Natural killer cell (primary cell): ENCODE results near the gene PCDH9. TPM values are rescaled to one million over a fixed set of nuclear protein-coding genes. Genes with fewer than 3 reads are reported as not detected.

Experiments
- ATAC-seq, 3 donors: fragments of 150-1000 bp in 2 of 3; fragments of 200-7000 bp in 1 of 3; cut with Tn5 transposase; 1 replicate in 1 of 3; 2 replicates in 2 of 3; pipeline ENCODE4 v1.10.0; 2021; ENCODE audit warnings: mild to moderate bottlenecking in 2 of 3, moderate library complexity in 2 of 3
- DNase-seq, 2 donors: peaks; one replicate each; pipeline versions ENCODE4 v3.0.0 to v3.0.0-alpha.2; 2013 to 2021; ENCODE audit warnings: mixed read lengths in 1 of 2
- H3K27ac ChIP-seq: one replicate; pipeline ENCODE4 v1.5.1; 2013; ENCODE audit warnings: mild to moderate bottlenecking, low read length
- H3K27me3 ChIP-seq: one replicate; pipeline ENCODE4 v1.6.1; 2013; ENCODE audit warnings: low read length; ENCODE audit not compliant: control insufficient read depth, insufficient read depth
- H3K36me3 ChIP-seq: one replicate; pipeline ENCODE4 v1.6.1; 2013; ENCODE audit warnings: low read length; ENCODE audit not compliant: control insufficient read depth, insufficient read depth
- H3K4me1 ChIP-seq: one replicate; pipeline ENCODE4 v1.6.1; 2013; ENCODE audit warnings: low read length; ENCODE audit not compliant: control insufficient read depth, insufficient read depth
- H3K4me3 ChIP-seq: one replicate; pipeline ENCODE4 v1.5.1; 2013; ENCODE audit warnings: low read length
- H3K9me3 ChIP-seq: one replicate; pipeline ENCODE4 v1.6.1; 2013; ENCODE audit warnings: low read length; ENCODE audit not compliant: control insufficient read depth, insufficient read depth
- H3K27ac Mint-ChIP-seq, 2 donors: one replicate each; pipeline ENCODE4 v1.8.0; 2022; ENCODE audit warnings: mild to moderate bottlenecking in 2 of 2, mixed read lengths in 2 of 2, moderate library complexity in 1 of 2
- H3K27me3 Mint-ChIP-seq, 2 donors: one replicate each; pipeline ENCODE4 v1.8.0; 2022; ENCODE audit warnings: low read depth in 2 of 2, mixed read lengths in 2 of 2
- H3K36me3 Mint-ChIP-seq: one replicate; pipeline ENCODE4 v1.8.0; 2022; ENCODE audit warnings: mixed read lengths
- H3K4me1 Mint-ChIP-seq, 2 donors: one replicate each; pipeline ENCODE4 v1.8.0; 2022; ENCODE audit warnings: mixed read lengths in 2 of 2
- H3K4me3 Mint-ChIP-seq: one replicate; pipeline ENCODE4 v1.8.0; 2022; ENCODE audit warnings: mild to moderate bottlenecking, moderate library complexity, mixed read lengths
- H3K9me3 Mint-ChIP-seq, 2 donors: one replicate each; pipeline ENCODE4 v1.8.0; 2022; ENCODE audit warnings: mixed read lengths in 2 of 2
- WGBS: methylation state at CpG from one replicate; pipeline ENCODE4 v1.1.7; 2013; ENCODE audit warnings: missing lambda C conversion rate; ENCODE audit not compliant: insufficient coverage; 5-methylcytosine and 5-hydroxymethylcytosine counted together
- intact Hi-C: fragments of 100-400 bp; cut with micrococcal nuclease; formaldehyde crosslinking; loops from one replicate; pipeline ENCODE4 v1.14.2; 2022
- total RNA-seq, 4 donors: library from RNA; stranded (reverse); fragments of 120-200 nt in 1 of 4; gene quantifications; one replicate each; pipeline versions ENCODE4 v1.2.3 to v1.2.4, GENCODE V29; 2013 to 2022
- TF ChIP-seq, protein P1 (sequence below): fragments of 200-600 bp; IDR thresholded peaks from one replicate; pipeline ENCODE4 v1.8.0; 2022; ENCODE audit warnings: antibody characterized with exemption

Gene PCDH9
- total RNA-seq, 3 donors from 2014 or later (not counting 1 experiment from before 2014, with no cell fraction given), result 0.43 to 1.5 (median 0.68) TPM

- 91% methylated on average over 6 of the region's 6 CpGs for WGBS
- no peak for DNase-seq
- Histone ChIP-seq H3K9me3 (no peaks in the 10 kb centered on the region), H3K27ac (no peak overlapping the region), H3K4me1 (no peaks in the 10 kb centered on the region), H3K4me3 (no peak overlapping the region), H3K36me3 (no peaks in the 10 kb centered on the region), H3K27me3 (no peaks in the 10 kb centered on the region)
- ATAC-seq, result no peak
- Mint-ChIP-seq H3K4me3 (no peak overlapping the region), H3K27ac (no peak overlapping the region), H3K27me3 (no peaks in the 10 kb centered on the region), H3K36me3 (no peaks in the 10 kb centered on the region), H3K4me1 (no peaks in the 10 kb centered on the region), H3K9me3 (peaks cover 0 to 2% of the 10 kb centered on the region in 2 donors)
- intact Hi-C loops, result no loop called here
- TF ChIP-seq, protein P1, sequence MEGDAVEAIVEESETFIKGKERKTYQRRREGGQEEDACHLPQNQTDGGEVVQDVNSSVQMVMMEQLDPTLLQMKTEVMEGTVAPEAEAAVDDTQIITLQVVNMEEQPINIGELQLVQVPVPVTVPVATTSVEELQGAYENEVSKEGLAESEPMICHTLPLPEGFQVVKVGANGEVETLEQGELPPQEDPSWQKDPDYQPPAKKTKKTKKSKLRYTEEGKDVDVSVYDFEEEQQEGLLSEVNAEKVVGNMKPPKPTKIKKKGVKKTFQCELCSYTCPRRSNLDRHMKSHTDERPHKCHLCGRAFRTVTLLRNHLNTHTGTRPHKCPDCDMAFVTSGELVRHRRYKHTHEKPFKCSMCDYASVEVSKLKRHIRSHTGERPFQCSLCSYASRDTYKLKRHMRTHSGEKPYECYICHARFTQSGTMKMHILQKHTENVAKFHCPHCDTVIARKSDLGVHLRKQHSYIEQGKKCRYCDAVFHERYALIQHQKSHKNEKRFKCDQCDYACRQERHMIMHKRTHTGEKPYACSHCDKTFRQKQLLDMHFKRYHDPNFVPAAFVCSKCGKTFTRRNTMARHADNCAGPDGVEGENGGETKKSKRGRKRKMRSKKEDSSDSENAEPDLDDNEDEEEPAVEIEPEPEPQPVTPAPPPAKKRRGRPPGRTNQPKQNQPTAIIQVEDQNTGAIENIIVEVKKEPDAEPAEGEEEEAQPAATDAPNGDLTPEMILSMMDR, result no peak
Observed at GRCh38 chr13:66345518-66345810, 884.7 kb downstream of the PCDH9 start.

DNA sequence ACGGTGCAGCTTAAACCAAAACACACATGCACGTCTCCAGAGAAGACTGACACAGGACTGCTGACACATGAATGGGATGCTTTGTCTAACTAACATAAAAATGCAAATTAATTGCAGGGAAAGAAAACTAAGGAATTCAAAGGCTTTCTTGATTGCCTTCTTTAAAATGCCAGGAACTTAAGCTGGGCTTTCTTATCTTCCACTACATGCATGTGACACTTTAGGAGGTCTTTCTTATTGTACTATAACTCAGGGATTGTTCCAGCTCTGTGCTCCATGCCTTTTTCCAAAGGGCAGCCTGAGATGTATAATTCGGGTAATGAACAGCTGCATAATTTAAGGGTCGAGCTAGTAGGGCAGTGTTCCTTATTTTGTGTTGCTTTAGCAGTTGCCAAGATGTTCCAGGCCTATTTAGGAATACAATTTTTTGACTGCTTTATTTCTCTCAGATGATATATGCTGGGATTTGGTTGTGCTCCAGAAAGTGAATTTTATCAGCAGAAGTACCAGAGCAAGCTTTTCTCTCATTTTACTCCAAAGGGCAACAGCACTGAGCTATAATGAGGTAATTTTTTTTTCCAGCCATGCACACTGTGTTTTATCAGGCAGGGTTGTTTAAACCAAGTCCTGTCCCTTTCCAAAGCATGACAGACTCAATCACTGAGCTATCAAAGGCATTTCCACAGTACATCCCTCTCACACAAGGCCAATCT lies 885.2 kb downstream of the PCDH9 start:
- peaks cover 0 to 2% of the 10 kb centered on the region in 2 donors for H3K9me3 Mint-ChIP-seq
- no peaks in the 10 kb centered on the region for H3K36me3 ChIP-seq
- TF ChIP-seq, protein P1, result no peak
- no peaks in the 10 kb centered on the region for H3K27me3 ChIP-seq
- no peak overlapping the region for H3K4me3 Mint-ChIP-seq
- DNase-seq, result no peak
- no peaks in the 10 kb centered on the region for H3K9me3 ChIP-seq
- no peak overlapping the region for H3K4me3 ChIP-seq
- H3K36me3 Mint-ChIP-seq, result no peaks in the 10 kb centered on the region
- H3K27ac Mint-ChIP-seq, result no peak overlapping the region
- no peaks in the 10 kb centered on the region for H3K27me3 Mint-ChIP-seq
- H3K27ac ChIP-seq, result no peak overlapping the region
- 86% methylated on average over 4 of the region's 4 CpGs for WGBS
- intact Hi-C loops, result no loop called here
- ATAC-seq, result no peak
- H3K4me1 ChIP-seq, result no peaks in the 10 kb centered on the region
- no peaks in the 10 kb centered on the region for H3K4me1 Mint-ChIP-seq

- intact Hi-C loops, result no loop called here
- TF ChIP-seq, protein P1, result no peak
- no peaks in the 10 kb centered on the region for H3K4me1 ChIP-seq
- Mint-ChIP-seq H3K4me3 (no peak overlapping the region), H3K27me3 (no peaks in the 10 kb centered on the region), H3K36me3 (no peaks in the 10 kb centered on the region), H3K9me3 (peaks cover 0 to 2% of the 10 kb centered on the region in 2 donors), H3K4me1 (no peaks in the 10 kb centered on the region), H3K27ac (no peak overlapping the region)
- no peaks in the 10 kb centered on the region for H3K27me3 ChIP-seq
- no peak overlapping the region for H3K27ac ChIP-seq
- no peaks in the 10 kb centered on the region for H3K9me3 ChIP-seq
- WGBS, result 89% methylated on average over 9 of the region's 9 CpGs
- no peaks in the 10 kb centered on the region for H3K36me3 ChIP-seq
- ATAC-seq (no peak), DNase-seq (no peak)
- no peak overlapping the region for H3K4me3 ChIP-seq
Observed at GRCh38 chr13:66343224-66343828, 886.8 kb downstream of the PCDH9 start.
